ENCODE measurements around the gene MT4. TPM values are rescaled to one million over a fixed set of nuclear protein-coding genes. Genes with fewer than 3 reads are reported as not detected.

Gene MT4
- total RNA-seq, 4 donors from 2014 or later, result not detected

Other genes starting within 250 kb of the MT4 start
- gene AMFR, start 139.5 kb upstream of the MT4 start, total RNA-seq, result 100 to 1,000 TPM in 2 of 4 donors, 10 to 100 TPM in 2; 81.5 to 190 (median 112) TPM
- gene NUDT21, start 113.7 kb upstream of the MT4 start, total RNA-seq, result 100 to 1,000 TPM in 2 of 4 donors, 10 to 100 TPM in 2; 23.1 to 184 (median 89.2) TPM
- 10 to 100 TPM in 2 of 4 donors, 1 to 10 TPM in 2; 5.0 to 78.9 (median 20.3) TPM for gene OGFOD1, start 113.5 kb upstream of the MT4 start, total RNA-seq
- gene BBS2, start 45.0 kb upstream of the MT4 start, total RNA-seq, result 100 to 1,000 TPM in 1 of 4 donors, 10 to 100 TPM in 3; 44.1 to 209 (median 82.8) TPM
- not detected for gene MT3, start 24.5 kb downstream of the MT4 start, total RNA-seq
- 100 to 1,000 TPM in 1 of 4 donors, 10 to 100 TPM in 1, under 1 TPM in 2; 0.69 to 152 (median 17.4) TPM for gene MT2A, start 43.5 kb downstream of the MT4 start, total RNA-seq
- 10 to 100 TPM in 2 of 4 donors, under 1 TPM in 1, not detected in 1; 0.48 to 51.9 (median 51.2) TPM for gene MT1E, start 60.7 kb downstream of the MT4 start, total RNA-seq
- gene MT1M, start 67.6 kb downstream of the MT4 start, total RNA-seq, result 10 to 100 TPM in 1 of 4 donors, 1 to 10 TPM in 1, not detected in 2; 6.2 to 16.6 TPM
- gene MT1A, start 73.6 kb downstream of the MT4 start, total RNA-seq, result 10 to 100 TPM in 1 of 4 donors, not detected in 3; 13.8 TPM
- not detected for gene MT1B, start 86.8 kb downstream of the MT4 start, total RNA-seq
- 1 to 10 TPM in 1 of 4 donors, not detected in 3; 2.1 TPM for gene MT1F, start 92.9 kb downstream of the MT4 start, total RNA-seq
- gene MT1G, start 103.0 kb downstream of the MT4 start, total RNA-seq, result 10 to 100 TPM in 1 of 4 donors, not detected in 3; 51.8 TPM
- not detected for gene MT1H, start 104.7 kb downstream of the MT4 start, total RNA-seq
- 100 to 1,000 TPM in 1 of 4 donors, 10 to 100 TPM in 2, 1 to 10 TPM in 1; 7.4 to 201 (median 66.3) TPM for gene MT1X, start 117.4 kb downstream of the MT4 start, total RNA-seq
- 10 to 100 TPM; 17.6 to 71.0 (median 34.5) TPM for gene NUP93, start 165.1 kb downstream of the MT4 start, total RNA-seq

All from uterus (tissue), 4 donors.